ENCODE data around the gene DISC1. TPM values are rescaled to one million over a fixed set of nuclear protein-coding genes. Genes with fewer than 3 reads are reported as not detected.
A peak's percentile ranks its signal among the peaks of the same experiment; 100 is the strongest.

DISC1 gene
- total and polyA plus RNA-seq, 2 of the 13 experiments (the other 11 are each of a cell fraction or from before 2014, with no cell fraction given), result 4.2 to 4.6 TPM

DNA sequence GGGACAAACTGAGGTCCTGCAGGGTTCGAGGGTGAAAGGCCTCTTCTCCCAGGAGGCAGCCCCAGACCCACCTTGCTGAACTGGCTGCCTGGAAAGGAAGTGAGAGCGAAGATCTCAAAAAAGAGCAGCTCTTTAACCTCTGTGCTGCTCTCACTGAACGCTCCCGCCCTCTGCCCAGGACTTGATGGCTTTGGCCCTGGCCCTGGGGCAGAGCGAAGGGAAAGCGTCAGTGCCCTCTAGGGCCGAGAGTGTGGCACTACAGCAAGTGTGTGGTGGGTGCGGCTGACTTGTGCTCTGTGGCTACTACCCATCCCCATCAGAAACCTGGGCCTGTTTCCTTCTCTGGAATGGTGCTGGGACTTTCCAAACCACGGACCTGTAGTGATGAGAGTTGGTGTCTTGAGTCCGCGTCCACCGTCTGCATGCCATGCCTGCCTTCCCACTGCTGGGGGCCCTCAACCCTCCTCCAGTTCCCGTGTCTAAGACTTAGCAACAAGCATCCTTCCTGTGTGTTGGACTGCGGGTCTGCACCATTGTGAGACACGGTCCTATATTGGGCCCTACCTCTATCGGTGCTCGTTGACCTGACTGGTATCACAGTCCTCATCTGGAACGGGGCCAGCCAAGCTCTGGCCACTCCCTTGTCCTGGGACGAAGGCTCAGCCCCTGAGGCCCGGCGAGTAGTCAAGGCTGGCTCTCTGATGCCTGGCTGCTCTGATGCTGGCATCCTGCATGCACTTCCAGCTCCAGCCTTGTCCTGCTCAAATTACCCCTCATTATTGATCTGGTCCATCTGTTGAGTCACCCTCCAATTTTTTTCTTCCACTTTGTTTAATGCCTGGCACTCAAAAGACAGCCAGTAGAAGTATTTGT, 180.3 kb downstream of the DISC1 start (continued):
- TF ChIP-seq NRL (CRISPR knock-in tag; IDR thresholded peaks at IDR 0.05; ENCODE audit: borderline replicate concordance) (peak; percentile 52; the same call in 1 of the 2 replicates), ZNF782 (CRISPR knock-in tag; IDR thresholded peaks at IDR 0.05; ENCODE audit: borderline replicate concordance) (no peak), SP2 (CRISPR knock-in tag; IDR thresholded peaks at IDR 0.05) (0 out of 2 replicates have a peak, but pooled peaks have one; percentile 12), ZNF382 (CRISPR knock-in tag; IDR thresholded peaks at IDR 0.05; ENCODE audit: borderline replicate concordance) (no peak), EEA1 (CRISPR knock-in tag; IDR thresholded peaks at IDR 0.05; ENCODE audit: borderline replicate concordance) (no peak), ZNF839 (CRISPR knock-in tag; IDR thresholded peaks at IDR 0.05; ENCODE audit: borderline replicate concordance) (no peak), ZNF264 (CRISPR knock-in tag; IDR thresholded peaks at IDR 0.05) (no peak), ZNF781 (CRISPR knock-in tag; IDR thresholded peaks at IDR 0.05; ENCODE audit: borderline replicate concordance, not compliant biosample characterization) (no peak), ZNF563 (CRISPR knock-in tag; IDR thresholded peaks at IDR 0.05) (no peak), TOE1 (CRISPR knock-in tag; IDR thresholded peaks at IDR 0.05) (no peak), ZNF747 (CRISPR knock-in tag; IDR thresholded peaks at IDR 0.05; ENCODE audit: borderline replicate concordance) (no peak), ZNF549 (CRISPR knock-in tag; IDR thresholded peaks at IDR 0.05) (no peak), JARID2 (CRISPR knock-in tag; IDR thresholded peaks at IDR 0.05; ENCODE audit: insufficient replicate concordance) (no peak), ZNF558 (CRISPR knock-in tag; IDR thresholded peaks at IDR 0.05; ENCODE audit: borderline replicate concordance) (no peak), SMYD3 (CRISPR knock-in tag; IDR thresholded peaks at IDR 0.05) (no peak)
- TF ChIP-seq, protein P1, sequence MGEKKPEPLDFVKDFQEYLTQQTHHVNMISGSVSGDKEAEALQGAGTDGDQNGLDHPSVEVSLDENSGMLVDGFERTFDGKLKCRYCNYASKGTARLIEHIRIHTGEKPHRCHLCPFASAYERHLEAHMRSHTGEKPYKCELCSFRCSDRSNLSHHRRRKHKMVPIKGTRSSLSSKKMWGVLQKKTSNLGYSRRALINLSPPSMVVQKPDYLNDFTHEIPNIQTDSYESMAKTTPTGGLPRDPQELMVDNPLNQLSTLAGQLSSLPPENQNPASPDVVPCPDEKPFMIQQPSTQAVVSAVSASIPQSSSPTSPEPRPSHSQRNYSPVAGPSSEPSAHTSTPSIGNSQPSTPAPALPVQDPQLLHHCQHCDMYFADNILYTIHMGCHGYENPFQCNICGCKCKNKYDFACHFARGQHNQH (CRISPR knock-in tag; IDR thresholded peaks at IDR 0.05), result no peak
- TF ChIP-seq, protein P2, sequence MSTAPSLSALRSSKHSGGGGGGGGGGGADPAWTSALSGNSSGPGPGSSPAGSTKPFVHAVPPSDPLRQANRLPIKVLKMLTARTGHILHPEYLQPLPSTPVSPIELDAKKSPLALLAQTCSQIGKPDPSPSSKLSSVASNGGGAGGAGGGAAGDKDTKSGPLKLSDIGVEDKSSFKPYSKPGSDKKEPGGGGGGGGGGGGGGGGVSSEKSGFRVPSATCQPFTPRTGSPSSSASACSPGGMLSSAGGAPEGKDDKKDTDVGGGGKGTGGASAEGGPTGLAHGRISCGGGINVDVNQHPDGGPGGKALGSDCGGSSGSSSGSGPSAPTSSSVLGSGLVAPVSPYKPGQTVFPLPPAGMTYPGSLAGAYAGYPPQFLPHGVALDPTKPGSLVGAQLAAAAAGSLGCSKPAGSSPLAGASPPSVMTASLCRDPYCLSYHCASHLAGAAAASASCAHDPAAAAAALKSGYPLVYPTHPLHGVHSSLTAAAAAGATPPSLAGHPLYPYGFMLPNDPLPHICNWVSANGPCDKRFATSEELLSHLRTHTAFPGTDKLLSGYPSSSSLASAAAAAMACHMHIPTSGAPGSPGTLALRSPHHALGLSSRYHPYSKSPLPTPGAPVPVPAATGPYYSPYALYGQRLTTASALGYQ (CRISPR knock-in tag; IDR thresholded peaks at IDR 0.05), result no peak
- TF ChIP-seq, protein P3, sequence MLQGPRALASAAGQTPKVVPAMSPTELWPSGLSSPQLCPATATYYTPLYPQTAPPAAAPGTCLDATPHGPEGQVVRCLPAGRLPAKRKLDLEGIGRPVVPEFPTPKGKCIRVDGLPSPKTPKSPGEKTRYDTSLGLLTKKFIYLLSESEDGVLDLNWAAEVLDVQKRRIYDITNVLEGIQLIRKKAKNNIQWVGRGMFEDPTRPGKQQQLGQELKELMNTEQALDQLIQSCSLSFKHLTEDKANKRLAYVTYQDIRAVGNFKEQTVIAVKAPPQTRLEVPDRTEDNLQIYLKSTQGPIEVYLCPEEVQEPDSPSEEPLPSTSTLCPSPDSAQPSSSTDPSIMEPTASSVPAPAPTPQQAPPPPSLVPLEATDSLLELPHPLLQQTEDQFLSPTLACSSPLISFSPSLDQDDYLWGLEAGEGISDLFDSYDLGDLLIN (CRISPR knock-in tag; IDR thresholded peaks at IDR 0.05; ENCODE audit: borderline replicate concordance), result no peak
- TF ChIP-seq, protein P4, sequence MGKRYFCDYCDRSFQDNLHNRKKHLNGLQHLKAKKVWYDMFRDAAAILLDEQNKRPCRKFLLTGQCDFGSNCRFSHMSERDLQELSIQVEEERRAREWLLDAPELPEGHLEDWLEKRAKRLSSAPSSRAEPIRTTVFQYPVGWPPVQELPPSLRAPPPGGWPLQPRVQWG (CRISPR knock-in tag; IDR thresholded peaks at IDR 0.05; ENCODE audit: borderline replicate concordance, low read depth), result no peak
- TF ChIP-seq, protein P5, sequence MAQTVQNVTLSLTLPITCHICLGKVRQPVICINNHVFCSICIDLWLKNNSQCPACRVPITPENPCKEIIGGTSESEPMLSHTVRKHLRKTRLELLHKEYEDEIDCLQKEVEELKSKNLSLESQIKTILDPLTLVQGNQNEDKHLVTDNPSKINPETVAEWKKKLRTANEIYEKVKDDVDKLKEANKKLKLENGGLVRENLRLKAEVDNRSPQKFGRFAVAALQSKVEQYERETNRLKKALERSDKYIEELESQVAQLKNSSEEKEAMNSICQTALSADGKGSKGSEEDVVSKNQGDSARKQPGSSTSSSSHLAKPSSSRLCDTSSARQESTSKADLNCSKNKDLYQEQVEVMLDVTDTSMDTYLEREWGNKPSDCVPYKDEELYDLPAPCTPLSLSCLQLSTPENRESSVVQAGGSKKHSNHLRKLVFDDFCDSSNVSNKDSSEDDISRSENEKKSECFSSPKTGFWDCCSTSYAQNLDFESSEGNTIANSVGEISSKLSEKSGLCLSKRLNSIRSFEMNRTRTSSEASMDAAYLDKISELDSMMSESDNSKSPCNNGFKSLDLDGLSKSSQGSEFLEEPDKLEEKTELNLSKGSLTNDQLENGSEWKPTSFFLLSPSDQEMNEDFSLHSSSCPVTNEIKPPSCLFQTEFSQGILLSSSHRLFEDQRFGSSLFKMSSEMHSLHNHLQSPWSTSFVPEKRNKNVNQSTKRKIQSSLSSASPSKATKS (CRISPR knock-in tag; IDR thresholded peaks at IDR 0.05), result no peak
